Fibroblast of the aortic adventitia (primary cell): Measurements from ENCODE around the gene TFF2. TPM values are rescaled to one million over a fixed set of nuclear protein-coding genes. Genes with fewer than 3 reads are reported as not detected.

ENCODE experiments used
- DNase-seq: peaks from one replicate; pipeline ENCODE4 v3.0.0-alpha.2; 2010; ENCODE audit warnings: low read depth
- H3K4me3 ChIP-seq: 2 replicates; pipeline ENCODE4 v1.5.1; 2011; ENCODE audit warnings: low read depth, mild to moderate bottlenecking, control low read depth, low read length, moderate library complexity
- CTCF ChIP-seq: IDR thresholded peaks from 2 replicates; pipeline ENCODE4 v1.5.1; 2011; ENCODE audit warnings: mild to moderate bottlenecking, low read length, control low read depth, inconsistent platforms; ENCODE audit not compliant: insufficient read depth
- total RNA-seq: library from RNA; depleted of rRNA; stranded (reverse); fragments of >200 nt; gene quantifications from 2 replicates; pipeline ENCODE4 v1.2.3, GENCODE V29; 2012; ENCODE audit warnings: low replicate concordance

TFF2 gene
- total RNA-seq, 1 donor, result not detected

- no peak for DNase-seq
- TF ChIP-seq CTCF, result no peak
- H3K4me3 ChIP-seq, result no peak overlapping the region
Observed at GRCh38 chr21:42395302-42395701, 44.5 kb upstream of the TFF2 start.

DNA sequence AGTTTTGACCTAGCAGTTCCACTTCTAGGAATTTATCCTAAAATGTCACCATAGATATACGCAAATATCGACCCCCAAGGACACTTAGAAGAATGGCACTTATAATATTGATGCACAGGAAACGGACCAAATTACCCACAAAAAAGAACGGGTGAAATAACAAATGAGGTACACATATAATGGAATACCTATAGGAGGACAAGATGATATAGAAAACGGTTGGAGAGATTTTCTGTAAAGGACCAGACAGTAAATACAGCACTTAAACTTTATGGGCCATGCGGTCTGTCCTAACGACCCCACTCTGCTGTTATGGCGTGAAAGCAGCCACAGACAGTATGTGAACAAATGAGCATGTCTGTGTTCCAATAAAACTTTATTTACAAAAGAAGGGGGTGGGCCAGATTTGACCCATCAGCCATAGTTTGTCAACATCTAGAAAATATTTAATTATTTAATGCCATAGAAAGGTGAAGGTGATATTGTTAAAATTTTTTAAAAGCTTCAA is 42.7 kb upstream of the TFF2 start:
- no peak overlapping the region for H3K4me3 ChIP-seq
- no peak for DNase-seq
- TF ChIP-seq CTCF, result no peak

DNA sequence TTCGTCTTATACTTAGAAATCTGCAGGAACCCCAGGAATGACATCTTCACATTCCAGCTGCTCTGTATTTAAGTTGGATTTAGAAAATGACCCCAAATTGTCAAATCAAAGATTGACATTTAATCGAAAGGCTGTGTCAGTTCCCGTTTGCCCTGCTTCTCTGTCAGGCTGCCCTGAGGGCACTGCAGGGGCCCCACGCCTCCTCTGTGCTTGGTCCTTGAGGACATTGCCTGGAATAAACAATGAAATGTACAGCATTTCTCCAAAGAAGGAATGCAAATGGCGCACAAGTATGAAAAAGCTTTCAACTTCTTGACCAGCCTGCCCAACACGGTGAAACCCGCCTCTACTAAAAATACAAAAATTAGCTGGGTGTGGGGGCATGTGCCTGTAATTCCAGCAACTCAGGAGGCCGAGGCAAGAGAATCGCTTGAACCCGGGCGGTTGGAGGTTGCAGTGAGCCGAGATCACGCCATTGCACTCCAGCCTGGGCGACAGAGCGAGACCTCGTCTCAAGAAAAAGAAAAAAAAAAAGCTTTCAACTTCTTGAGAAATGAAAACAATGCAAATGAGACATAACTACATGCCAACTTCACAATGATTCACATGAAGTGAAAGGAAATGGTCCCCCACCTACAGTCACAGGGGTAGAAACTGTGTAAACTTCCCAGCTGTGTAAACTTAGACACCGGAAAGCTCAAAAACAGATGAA is 42.1 kb upstream of the TFF2 start:
- no peak overlapping the region for H3K4me3 ChIP-seq
- DNase-seq, result no peak
- TF ChIP-seq CTCF, result no peak

- no peak overlapping the region for H3K4me3 ChIP-seq
- DNase-seq, result no peak
- TF ChIP-seq CTCF, result no peak
Observed at GRCh38 chr21:42391297-42391696, 40.5 kb upstream of the TFF2 start.

- no peak overlapping the region for H3K4me3 ChIP-seq
- DNase-seq, result no peak
- no peak for TF ChIP-seq CTCF
Observed at GRCh38 chr21:42390696-42391095, 39.9 kb upstream of the TFF2 start.

DNA sequence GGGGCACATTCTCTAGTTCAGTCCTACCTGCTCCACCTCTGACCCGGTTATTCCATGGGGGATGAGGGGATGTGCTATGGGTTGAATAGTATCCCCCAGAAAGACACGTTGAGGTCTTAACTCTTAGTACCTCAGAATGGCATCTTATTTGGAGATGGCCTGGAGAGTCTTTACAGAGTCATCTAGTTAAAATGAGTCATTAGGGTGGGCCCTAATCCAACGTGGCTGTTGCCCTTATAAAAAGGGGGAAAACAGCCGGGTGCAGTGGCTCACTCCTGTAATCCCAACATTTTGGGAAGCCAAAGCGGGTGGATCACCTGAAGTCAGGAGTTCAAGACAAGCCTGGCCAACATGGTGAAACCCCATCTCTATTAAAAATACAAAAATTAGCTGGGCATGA is 39.4 kb upstream of the TFF2 start:
- TF ChIP-seq CTCF, result no peak
- DNase-seq, result no peak
- H3K4me3 ChIP-seq, result no peak overlapping the region

DNA sequence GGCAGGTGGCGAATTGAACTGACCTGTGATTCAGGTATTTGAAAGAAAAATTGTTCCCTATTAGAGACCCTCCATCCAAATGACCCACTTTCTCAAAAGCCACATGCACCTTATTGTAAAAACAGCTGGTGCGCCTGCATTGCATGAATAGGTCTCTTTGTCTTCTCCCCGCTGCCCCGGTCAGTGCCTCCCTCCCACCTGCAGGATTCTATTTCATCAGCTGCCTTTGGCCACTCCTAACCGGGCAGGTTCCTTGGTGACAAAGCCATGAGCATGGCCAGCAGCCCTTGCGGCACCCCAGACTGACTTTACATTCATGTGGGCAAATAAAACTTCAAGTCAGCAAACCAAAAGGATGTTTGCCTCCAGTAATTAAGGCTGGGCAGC is 38.6 kb upstream of the TFF2 start:
- no peak for DNase-seq
- H3K4me3 ChIP-seq, result no peak overlapping the region
- TF ChIP-seq CTCF, result no peak
